ENCODE measurements around the gene UBAC2.

GRCh38 chr13:99374994-99375737 lies 174.5 kb downstream of the UBAC2 start:
- no peak for TF ChIP-seq CTCF (IDR thresholded peaks at IDR 0.05)
- no peak for TF ChIP-seq POLR2A (IDR thresholded peaks at IDR 0.05)
